ENCODE measurements around the gene CCDC159. TPM values are rescaled to one million over a fixed set of nuclear protein-coding genes. Genes with fewer than 3 reads are reported as not detected.
A peak's percentile ranks its signal among the peaks of the same experiment; 100 is the strongest.
"Not testable (repeated sequence)": the region's sequence is repeated elsewhere in the genome, so short reads cannot be mapped to it uniquely, and the experiment has no call there.

Gene CCDC159
- total and polyA plus RNA-seq, 8 donors: 2.9 to 96.3 (median 55.3) TPM

GRCh38 chr19:11342429-11342828, 3.9 kb upstream of the CCDC159 start:
- DNase-seq: no peak
- TF ChIP-seq POLR2A (IDR thresholded peaks at IDR 0.05): no peak
- no peak for TF ChIP-seq EP300 (IDR thresholded peaks at IDR 0.05)
- no peak for TF ChIP-seq POLR2AphosphoS5 (IDR thresholded peaks at IDR 0.05)
- no peak for TF ChIP-seq CTCF (IDR thresholded peaks at IDR 0.05)
- Histone ChIP-seq H3K4me3 (no peak overlapping the region), H3K27me3 (no peaks in the 10 kb centered on the region), H3K9me3 (no peaks in the 10 kb centered on the region), H3K36me3 (peaks cover 0 to 19% (median 10%) of the 10 kb centered on the region in 4 donors), H3K4me1 (peaks cover 43 to 67% (median 62%) of the 10 kb centered on the region in 4 donors), H3K27ac (peak overlapping the region in 1 of 5 donors; percentile 91)
- intact Hi-C loops (cut with DNase I; ENCODE audit: low total_unique reads): no loop called here
- WGBS, 5 donors: 84 to 95% (median 92%) methylated on average over 3 of the region's 3 CpGs

- intact Hi-C loops (cut with DNase I; ENCODE audit: low total_unique reads): no loop called here
- peaks cover 0 to 8% (median 0%) of the 10 kb centered on the region in 4 donors for H3K9me3 ChIP-seq
- no peak for TF ChIP-seq EP300 (IDR thresholded peaks at IDR 0.05)
- 33 to 38% (median 35%) methylated on average over 15 of the region's 15 CpGs for WGBS, 5 donors
- no peaks in the 10 kb centered on the region for H3K27me3 ChIP-seq
- no peak for DNase-seq
- H3K4me3 ChIP-seq: peak overlapping the region; percentile 59 to 69 (median 64)
- peak overlapping the region; percentile 79 to 91 (median 88) for H3K27ac ChIP-seq
- H3K4me1 ChIP-seq: peaks cover 30 to 46% (median 40%) of the 10 kb centered on the region in 4 donors
- H3K36me3 ChIP-seq: peaks cover 0 to 25% (median 12%) of the 10 kb centered on the region in 4 donors
Observed at GRCh38 chr19:11345122-11345803, 1.1 kb upstream of the CCDC159 start.

GRCh38 chr19:11347546-11348039, 1.3 kb downstream of the CCDC159 start:
- peaks cover 0 to 8% (median 0%) of the 10 kb centered on the region in 4 donors for H3K9me3 ChIP-seq
- peaks cover 30 to 45% (median 40%) of the 10 kb centered on the region in 4 donors for H3K4me1 ChIP-seq
- no peaks in the 10 kb centered on the region for H3K27me3 ChIP-seq
- H3K27ac ChIP-seq: peak overlapping the region in 2 of 5 donors; percentile 88 to 91
- H3K4me3 ChIP-seq: no peak overlapping the region
- intact Hi-C loops (cut with DNase I; ENCODE audit: low total_unique reads): no loop called here
- TF ChIP-seq EP300 (IDR thresholded peaks at IDR 0.05): no peak
- no peak for TF ChIP-seq POLR2A (IDR thresholded peaks at IDR 0.05)
- no peak for TF ChIP-seq CTCF (IDR thresholded peaks at IDR 0.05)
- TF ChIP-seq POLR2AphosphoS5 (IDR thresholded peaks at IDR 0.05): no peak
- DNase-seq: no peak
- WGBS, 5 donors: 72 to 75% (median 73%) methylated on average over 7 of the region's 7 CpGs
- peaks cover 0 to 11% (median 6%) of the 10 kb centered on the region in 4 donors for H3K36me3 ChIP-seq

- DNase-seq: no peak
- no peak overlapping the region for H3K4me3 ChIP-seq
- intact Hi-C loops (cut with DNase I; ENCODE audit: low total_unique reads): no loop called here
- H3K27me3 ChIP-seq: no peaks in the 10 kb centered on the region
- peaks cover 24 to 30% (median 27%) of the 10 kb centered on the region in 4 donors for H3K4me1 ChIP-seq
- H3K36me3 ChIP-seq: peaks cover 0 to 6% (median 2%) of the 10 kb centered on the region in 4 donors
- H3K9me3 ChIP-seq: peaks cover 0 to 8% (median 0%) of the 10 kb centered on the region in 4 donors
- TF ChIP-seq CTCF (IDR thresholded peaks at IDR 0.05): no peak
- no peak for TF ChIP-seq POLR2A (IDR thresholded peaks at IDR 0.05)
- TF ChIP-seq EP300 (IDR thresholded peaks at IDR 0.05): no peak
- no peak for TF ChIP-seq POLR2AphosphoS5 (IDR thresholded peaks at IDR 0.05)
- 80 to 97% (median 94%) methylated on average over 4 of the region's 4 CpGs for WGBS, 5 donors
- H3K27ac ChIP-seq: no peak overlapping the region
Observed at GRCh38 chr19:11349171-11349570, 2.9 kb downstream of the CCDC159 start.

- WGBS, 5 donors: 90 to 99% (median 98%) methylated on average over 4 of the region's 4 CpGs
- intact Hi-C loops (cut with DNase I; ENCODE audit: low total_unique reads); H3K4me3 ChIP-seq; H3K27me3 ChIP-seq; H3K9me3 ChIP-seq; H3K27ac ChIP-seq; DNase-seq: not testable (repeated sequence)
- Histone ChIP-seq H3K4me1 (peaks cover 12 to 29% (median 22%) of the 10 kb centered on the region in 4 donors), H3K36me3 (peaks cover 0 to 24% (median 10%) of the 10 kb centered on the region in 4 donors)
Observed at GRCh38 chr19:11354102-11354501, 7.8 kb downstream of the CCDC159 start.
